Muscle of arm (tissue), 12 donors: Measurements from ENCODE around the gene FFAR2. TPM values are rescaled to one million over a fixed set of nuclear protein-coding genes. Genes with fewer than 3 reads are reported as not detected.
"Not testable (repeated sequence)": the region's sequence is repeated elsewhere in the genome, so short reads cannot be mapped to it uniquely, and the experiment has no call there.

ENCODE experiments used
- DNase-seq: peaks from one replicate; pipeline ENCODE4 v3.0.0-alpha.2; 2013
- polyA plus RNA-seq, 12 donors: library from polyadenylated mRNA; unstranded; fragments of 120-200 nt; gene quantifications; one replicate each; pipeline ENCODE4 v1.2.1, GENCODE V29; 2013; ENCODE audit not compliant: insufficient read length in 12 of 12

The FFAR2 gene
- polyA plus RNA-seq, 12 donors: 0.08 to 0.54 (median 0.26) TPM; not detected in 3

DNA sequence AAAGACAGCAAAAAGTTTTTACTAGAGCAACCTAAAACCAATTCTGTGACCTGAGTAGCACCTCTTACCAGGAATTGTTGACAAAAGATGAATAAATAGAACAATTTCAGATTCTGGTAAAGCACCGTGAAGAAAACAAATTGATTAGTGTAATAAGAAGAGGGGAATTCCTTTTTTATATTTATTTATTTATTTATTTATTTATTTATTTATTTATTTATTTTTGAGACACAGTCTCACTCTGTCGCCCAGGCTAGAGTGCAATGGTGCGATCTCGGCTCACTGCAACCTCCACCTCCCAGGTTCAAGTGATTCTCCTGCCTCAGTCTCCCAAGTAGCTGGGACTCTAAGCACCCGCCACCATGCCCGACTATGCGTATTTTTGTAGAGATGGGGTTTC is 24.7 kb upstream of the FFAR2 start:
- DNase-seq: not testable (repeated sequence)

DNA sequence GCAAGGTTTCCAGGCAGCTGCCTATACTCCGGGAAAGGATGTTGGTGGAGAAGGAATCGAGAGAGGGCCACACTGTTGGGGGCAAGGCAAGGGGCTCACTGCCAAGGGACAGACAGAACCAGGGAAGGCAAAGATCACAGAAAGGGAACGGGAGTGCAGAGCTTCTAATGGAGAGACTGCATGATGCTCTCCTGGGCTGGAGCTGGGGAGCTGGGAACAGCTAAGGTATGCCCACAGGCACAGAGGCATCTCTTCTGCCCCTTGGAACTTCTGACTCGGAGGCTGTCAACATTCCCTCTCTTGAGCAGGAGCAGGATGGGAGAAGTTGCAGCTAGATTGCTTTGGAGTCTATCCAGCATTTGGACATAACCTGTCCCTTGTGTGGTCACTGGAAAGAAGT is 22.4 kb upstream of the FFAR2 start:
- no peak for DNase-seq

DNA sequence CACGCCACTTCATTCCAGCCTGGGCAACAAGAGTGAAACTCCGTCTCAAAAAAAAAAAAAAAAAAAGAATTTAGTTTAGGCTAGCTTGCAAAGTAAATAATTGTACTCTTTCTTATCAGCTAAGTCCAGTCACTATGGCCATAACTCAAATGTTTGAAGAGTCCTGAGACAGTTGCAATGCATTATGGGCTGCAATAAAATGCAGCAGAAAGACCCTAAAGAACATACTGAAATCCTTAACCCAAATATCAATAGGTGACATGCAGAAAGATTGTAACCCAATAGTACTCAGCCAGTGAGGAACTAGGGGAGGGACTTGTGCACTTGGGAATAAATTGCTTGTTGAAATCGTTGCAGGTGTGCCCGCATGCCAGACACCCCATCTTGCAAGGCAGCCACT is 20.9 kb upstream of the FFAR2 start:
- DNase-seq: no peak

DNA sequence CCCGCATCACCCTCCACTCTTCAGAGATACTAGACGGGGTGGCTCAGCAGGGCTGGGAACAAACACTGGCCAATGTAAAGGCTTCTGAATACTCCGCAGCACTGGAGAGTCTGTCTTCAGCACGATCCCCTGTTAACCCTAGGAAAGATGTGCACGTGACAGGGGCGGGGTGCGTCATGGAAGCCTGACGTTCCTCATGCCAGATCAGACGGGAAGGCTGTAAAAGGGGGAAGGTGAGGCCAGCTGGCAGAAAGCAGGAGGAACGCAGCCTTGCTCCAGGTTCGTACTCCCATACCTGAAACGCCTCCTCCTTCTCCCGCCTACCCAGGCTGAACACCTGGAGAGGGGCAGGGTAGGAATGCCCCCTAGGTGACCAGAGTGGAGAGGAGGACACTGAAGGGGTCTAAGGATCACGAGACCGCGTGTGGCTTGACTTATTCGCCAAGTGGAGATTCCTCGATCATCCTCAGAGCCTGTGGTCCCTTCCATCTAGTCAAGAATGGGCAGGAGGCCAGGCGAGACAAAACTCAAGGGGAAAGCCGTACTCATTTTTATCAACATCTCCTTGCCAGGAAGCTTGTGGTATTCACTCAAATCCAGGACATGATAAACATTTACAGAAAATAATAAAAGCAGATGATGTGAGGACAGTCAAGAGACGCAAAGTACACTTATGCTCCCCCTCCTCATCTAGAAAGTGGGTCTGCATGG is 18.2 kb upstream of the FFAR2 start:
- no peak for DNase-seq

DNA sequence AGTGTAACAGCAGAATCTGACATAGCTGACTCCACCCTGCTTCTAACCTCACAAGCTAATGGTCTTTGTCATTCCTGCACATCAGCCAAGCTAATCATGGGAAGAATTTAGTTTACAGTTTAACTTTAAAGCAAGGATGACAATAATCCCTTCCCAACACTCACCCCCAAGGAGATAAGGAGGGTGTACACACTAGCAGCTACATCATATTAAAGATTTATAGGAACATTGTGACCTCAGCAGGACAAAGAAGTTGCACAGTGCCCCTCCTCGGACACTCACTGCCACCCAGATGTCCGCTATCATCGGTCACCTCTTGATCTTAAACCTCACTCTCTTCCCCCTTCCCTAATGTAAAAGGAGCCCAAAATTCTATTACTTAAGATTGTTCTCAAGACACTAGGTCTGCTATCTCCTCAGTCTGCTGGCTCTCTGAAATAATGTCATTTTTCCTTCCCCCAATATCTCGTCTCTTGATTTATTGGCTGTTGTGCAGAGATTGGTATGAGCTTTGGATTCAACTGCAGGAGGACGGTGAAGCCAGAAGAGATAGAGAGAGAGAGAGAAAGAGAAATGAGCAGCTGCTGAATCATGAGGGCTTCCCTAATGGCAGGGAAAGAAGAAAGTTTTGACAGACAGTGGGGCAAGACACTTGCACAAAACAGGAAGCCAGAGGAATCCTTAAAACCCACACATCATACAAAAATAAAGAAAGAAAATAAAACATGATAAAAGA is 17.5 kb upstream of the FFAR2 start:
- no peak for DNase-seq

DNA sequence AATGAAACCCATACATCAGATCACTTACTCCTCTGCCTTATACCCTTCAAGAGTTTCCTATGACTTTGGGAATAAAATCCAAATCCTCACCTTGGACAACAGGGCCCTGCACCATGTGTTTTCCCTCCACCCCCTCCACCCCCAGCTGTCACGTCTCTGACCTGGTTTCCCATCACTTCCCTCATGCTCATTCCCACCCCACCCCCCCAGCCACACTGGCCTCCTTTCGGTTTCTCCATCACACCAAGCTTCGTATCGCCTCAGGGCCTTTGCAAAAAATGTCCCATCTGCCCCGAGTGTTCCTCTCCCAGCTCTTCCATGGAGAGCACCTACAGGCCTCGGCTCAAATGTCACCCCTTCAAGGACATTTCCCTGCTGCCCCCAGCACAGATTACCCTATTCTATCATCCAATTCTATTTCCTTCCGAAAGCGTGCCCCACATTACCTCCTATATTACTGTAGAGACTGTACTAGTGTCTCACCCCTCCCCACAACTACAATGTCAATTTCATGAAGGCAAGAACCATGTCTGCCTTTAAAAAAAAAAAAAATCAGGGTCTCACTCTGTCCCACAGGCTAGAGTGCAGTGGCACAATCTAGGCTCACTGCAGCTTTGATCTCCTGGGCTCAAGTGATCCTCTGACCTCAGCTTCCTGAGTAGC is 16.8 kb upstream of the FFAR2 start:
- DNase-seq: no peak

DNA sequence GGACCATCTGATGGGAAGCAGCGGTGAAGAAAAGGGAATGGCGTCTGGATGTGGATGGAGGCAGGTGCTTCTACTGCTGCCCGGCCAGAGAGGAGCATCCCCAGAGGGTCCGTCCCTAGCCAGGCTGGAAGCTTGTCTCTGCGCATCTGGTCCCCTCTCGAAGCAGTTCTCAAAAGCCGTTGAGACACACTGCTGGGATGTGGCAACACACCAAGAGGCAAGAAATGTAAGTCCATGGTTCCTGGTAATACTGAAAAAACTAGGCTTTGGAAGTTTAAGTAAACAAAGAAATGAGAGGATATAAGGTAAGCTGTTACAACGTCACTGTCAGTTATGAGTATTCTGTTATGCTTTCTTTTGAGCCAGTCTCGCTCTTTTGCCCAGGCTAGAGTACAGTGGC is 15.1 kb upstream of the FFAR2 start:
- no peak for DNase-seq

DNA sequence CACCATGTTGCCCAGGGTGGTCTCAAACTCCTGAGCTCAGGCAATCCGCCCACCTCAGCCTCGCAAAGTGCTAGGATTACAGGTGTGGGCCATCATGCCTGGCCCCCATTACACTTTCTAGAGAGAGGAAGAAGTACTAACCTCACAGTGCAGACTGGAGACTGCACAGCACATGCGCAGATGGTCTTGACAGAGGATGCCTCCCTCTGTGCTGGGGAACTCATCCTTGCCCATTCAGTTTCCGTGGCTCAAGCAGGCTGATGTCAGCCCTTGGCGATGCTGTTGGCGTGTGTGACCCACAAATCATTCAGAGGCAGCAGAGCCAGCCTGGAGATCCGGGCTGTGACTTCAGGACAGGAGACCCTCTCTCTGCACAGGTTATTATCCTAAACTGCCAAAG is 14.6 kb upstream of the FFAR2 start:
- no peak for DNase-seq

DNA sequence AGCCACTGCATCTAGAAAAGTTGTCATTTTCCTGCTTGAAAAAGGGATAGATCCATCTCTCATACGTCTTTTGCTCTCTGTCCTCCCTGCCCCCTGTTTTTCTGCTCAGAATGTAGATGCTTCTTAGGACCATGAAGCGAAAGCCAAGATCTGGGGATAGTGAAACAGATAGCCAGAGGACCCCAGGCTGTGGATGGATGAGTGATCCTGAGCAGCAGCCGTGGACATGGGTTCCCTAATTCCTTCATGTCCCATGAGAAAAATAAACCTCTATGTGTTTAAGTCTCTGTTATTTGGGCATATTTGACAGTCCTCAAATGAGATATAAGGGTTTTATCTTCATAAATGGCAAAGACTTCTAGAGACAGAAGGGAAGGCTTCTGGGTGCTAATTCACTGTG is 12.2 kb upstream of the FFAR2 start:
- DNase-seq: no peak

DNA sequence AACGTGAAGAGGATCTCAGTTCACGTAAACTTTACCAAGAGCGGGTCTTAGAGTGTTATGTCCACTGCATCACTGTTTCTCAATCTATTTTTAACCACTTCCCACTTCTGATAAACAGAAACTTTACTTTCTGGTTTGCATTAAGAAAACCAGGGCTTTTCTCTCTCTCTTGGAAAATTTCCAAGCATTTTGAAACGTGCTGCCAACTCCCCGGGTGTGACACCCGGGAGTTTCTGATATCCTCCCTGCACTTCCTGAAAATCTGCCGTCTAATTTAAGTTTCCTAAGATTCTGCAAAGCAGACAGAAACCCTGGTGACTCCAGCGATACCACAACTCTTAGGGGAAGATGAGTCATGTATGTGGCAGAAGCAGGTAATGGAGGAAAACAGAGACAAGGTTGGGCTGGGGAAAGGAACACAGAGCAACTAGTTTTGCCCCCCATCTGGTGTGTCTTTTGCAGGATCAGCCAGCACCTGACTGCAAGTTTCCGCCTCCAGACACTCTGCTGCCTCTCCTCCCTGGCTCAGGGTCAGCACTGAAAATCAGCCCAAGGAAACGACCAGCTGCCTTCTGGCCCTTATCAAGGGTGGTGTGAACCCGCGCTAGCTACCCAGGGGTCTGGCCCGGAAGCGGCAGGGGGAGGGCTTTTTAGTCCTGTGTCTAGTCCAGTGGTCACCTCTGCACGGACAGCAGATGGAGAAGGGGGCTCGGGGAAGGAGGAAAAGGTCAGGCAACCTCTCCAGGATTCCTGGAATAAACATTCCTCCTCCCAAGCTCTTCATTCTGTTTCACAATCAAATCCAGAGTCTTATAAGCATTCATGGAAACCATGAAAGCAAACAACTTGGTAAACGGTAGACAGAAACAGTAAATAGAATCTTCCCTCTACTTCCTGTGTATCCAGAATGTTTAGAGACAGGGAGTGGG is 11.3 kb upstream of the FFAR2 start:
- DNase-seq: peak; percentile 64

DNA sequence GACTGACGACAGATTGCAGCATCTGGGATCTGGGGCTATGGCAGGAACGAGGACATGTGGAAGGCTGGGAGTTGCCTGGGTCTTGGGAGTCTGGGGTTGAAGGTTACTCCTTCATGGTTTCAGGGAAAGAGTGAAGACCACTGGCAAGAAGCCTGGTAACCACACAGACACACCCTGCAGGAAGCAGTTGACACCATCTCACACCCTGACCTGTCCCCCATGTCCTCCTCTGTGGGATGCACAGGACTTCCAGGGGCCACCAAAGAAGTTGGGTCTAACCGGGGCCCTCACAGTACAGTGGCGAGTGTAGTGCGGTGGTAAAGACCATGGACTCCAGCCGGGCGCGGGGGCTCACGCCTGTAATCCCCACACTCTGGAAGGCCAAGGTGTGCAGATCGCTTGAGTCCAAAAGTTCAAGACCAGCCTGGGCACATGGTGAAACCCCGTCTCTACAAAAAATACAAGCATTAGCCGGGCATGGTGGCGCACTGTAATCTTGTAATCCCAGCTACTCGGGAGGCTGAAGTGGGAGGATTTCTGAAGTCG is 10.6 kb upstream of the FFAR2 start:
- DNase-seq: no peak

DNA sequence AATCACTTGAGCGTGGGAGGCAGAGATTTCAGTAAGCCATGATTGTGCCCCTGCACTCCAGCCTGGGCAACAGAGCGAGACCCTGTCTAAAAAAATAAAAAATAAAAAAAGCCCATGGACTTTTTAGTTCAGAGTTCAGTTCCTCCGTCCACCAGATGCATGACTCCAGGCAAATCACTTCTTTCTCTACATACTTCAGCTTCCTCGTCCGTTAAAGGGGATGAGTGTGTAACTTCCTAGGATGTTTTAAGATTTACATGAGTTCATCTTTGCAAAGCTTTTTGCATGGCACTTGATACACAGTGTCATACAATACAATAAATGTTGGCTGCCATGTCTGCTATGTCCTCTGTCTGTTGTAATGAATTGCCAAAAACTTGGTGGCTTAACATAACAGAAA is 10.0 kb upstream of the FFAR2 start:
- DNase-seq: no peak

DNA sequence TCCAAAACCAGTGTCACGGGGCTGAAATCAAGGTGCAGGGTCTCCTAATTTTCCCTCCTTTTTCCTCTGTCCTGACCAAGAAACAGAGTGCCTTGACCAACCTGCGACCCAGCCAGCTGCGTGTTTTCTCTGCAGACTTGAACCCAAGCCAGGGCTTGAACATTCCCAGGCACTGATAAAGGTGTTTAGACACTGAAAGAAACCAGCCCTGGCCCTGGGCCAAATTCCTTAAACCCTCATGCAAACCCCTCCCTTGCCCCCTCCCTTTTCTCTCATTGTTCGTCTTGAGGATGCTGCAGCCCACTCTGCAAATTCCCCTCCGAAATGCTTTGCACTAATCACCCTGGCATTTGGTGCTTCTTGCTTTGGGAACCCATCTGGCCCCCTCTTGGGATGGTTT is 9.5 kb upstream of the FFAR2 start:
- DNase-seq: no peak

DNA sequence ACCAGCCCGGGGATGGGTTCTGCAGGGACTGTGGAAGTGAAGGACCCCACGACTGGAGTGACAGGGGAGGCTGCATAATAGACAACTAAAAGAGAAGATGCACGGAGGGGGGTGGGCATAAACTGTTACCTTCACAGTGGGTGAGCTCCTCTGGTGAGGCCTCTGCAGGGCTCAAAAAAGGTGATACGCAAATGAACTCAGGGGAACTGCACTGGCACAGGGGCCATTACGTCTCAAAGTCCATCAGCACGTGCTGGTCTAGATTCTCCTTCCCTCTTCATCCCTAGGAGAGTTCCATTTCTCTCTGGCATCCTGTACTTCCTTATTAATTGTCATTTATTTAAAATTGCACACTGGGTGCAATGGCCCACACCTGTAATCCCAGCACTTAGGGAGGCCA is 8.1 kb upstream of the FFAR2 start:
- no peak for DNase-seq

DNA sequence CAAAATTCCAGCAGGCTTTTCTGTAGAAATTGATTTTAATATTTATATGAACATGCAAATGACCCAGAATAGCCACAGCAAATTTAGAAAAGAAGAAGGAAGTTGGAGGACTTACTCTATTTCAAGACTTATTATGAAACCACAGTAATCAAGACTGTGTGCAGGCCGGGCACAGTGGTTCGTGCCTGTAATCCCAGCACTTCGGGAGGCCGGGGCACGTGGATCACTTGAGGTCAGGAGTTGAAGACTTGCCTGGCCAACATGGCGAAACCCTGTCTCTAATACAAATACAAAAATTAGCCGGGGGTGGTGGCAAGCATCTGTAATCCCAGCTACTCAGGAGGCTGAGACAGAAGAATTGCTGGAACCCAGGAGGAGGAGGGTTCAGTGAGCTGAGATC is 6.0 kb upstream of the FFAR2 start:
- DNase-seq: no peak

DNA sequence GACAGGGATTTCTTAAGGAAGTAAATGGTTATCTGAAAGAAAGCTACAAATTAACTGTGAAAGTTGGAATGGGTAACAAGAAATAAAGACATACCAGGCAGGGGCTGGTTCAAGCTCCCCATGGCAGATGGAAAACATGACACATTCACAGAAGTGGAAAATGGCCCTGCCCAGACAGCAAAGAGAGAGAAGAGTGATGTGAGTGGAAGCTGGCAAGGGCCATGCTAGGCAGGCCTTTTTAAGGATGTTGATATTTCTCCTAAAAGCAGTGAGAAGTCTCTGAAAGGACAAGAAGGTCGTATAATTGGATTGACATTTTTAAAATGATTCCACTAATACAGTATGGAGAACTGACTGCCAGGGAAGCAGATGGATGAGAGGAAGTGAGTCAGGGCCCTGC is 3.3 kb upstream of the FFAR2 start:
- no peak for DNase-seq

DNA sequence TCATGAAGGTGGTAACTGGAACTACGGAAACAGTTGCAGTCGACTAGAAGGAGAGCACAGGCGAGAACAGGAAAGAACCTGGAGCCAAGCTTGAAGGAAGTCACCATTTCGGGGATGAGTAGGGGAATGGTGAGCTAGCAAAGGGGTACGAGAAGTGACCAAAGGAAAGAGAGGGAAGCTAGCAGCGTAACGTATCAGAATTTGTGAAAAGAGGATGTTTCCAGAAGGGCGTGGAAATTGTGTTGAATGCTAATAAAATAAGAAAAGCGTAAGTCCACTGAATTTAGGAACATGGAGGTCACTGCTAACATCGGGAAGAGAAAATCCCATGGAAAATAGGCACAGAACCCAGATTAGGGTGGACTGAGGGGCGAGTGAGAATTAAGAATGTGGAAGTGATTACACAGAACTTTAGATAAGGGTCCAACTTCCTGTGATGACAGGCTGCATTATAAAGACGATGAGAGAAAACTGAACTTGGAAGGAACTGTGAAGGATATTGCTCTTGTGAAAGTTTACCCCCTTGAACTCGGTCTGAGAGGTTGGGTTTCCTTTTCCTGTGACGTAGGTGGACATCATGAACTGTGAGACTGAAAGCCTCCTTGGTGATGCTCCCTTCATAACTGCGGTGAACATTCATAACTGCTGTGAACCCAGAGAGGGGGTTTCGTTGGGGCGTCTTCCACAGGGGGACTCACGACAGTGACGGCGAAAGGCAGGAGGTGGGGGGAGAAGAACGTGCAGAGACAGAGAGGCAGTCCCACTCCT is 2.0 kb upstream of the FFAR2 start:
- no peak for DNase-seq

DNA sequence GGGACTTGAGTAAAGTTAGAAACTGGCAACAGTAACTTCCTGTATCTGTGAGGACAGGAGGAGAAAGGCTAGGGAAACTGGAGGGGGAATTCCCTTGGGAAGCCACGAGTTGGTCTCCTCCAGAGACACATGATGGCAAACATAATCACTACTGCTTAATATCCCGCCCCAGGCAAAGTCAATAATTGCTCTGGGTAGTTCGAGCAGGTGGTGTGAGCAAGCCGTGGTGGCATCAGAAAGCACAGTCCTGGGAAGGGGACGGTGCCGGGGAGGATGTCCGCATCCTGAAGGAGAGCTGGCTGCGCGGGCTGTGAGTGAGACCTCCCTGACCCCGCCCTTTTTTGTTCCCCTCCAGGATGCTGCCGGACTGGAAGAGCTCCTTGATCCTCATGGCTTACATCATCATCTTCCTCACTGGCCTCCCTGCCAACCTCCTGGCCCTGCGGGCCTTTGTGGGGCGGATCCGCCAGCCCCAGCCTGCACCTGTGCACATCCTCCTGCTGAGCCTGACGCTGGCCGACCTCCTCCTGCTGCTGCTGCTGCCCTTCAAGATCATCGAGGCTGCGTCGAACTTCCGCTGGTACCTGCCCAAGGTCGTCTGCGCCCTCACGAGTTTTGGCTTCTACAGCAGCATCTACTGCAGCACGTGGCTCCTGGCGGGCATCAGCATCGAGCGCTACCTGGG is 1.4 kb downstream of the FFAR2 start:
- no peak for DNase-seq

DNA sequence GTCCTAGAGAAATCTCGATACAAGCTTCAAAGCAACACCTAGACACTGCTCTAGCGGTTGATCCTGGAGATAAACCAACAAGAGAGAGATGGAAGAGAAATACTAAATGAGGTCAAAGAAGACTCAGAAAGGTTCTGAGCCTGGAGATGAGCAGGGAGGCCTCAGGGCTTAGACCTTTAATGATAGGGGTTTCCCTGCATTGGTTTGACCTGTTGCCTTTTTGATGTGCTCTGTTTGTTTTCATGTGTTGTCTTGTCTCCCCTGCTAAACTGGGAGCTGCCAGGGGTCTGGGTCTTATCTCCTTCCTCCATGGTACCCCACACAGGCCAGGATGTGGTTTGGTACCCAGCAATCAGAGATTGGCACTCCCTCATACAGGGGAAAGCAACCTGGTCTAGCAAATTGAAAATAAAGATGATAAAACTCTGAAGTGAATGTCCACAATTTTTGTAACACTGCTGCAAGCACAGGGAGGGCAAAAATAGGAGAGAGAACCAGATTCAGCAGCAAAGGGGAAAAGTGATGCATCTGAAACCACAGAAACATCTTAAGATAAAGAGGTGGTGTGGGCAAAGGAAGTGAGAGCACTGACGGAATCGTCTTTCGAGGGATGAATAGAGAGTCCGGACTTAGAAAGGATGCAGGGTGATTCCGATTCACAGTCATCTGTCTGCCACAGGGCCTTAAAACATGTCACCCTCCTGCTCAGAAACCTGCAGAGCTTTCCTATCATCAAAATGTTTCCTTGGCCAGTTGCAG is 3.5 kb downstream of the FFAR2 start:
- DNase-seq: no peak

DNA sequence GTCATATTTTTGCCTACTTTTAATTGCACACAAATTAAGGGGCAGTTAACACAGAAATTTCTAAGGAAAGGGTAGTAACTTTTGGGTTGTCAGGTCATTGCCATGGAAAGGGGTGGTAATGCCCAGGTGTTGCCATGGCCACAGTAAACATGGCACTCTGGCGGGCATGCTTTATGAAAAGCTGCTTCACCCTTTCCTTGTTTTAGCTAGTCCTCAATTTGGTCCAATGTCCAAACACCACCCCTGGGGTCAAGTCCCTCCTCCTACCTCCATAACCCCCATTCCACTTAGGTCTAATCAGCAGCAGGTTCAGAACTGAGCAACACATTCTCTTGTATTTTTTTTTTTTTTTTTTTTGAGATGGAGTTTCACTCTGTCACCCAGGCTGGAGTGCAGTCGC is 6.6 kb downstream of the FFAR2 start:
- DNase-seq: no peak
